CD4-positive, alpha-beta T cell (primary cell): ENCODE results near the gene PIK3C2G. TPM values are rescaled to one million over a fixed set of nuclear protein-coding genes. Genes with fewer than 3 reads are reported as not detected.

Experiments used
- ATAC-seq: fragments of 200-7000 bp; cut with Tn5 transposase; one replicate; pipeline ENCODE4 v1.10.0; 2022; ENCODE audit warnings: mild to moderate bottlenecking; ENCODE audit not compliant: poor library complexity
- CTCF ChIA-PET: fragments of 350-600 bp; sonication (Branson Sonifier 250); formaldehyde crosslinking; loops from one replicate; lab custom pipeline; 2021; ENCODE audit warnings: antibody characterized with exemption, inconsistent platforms; lab: Charles Lee
- POLR2A ChIA-PET: fragments of 350-600 bp; sonication (Branson Sonifier 250); formaldehyde crosslinking; loops from one replicate; lab custom pipeline; 2021; ENCODE audit warnings: antibody characterized with exemption, inconsistent platforms; lab: Charles Lee
- DNase-seq, 14 experiments: peaks; one replicate each; pipeline ENCODE4 v3.0.0-alpha.2; 2013 to 2020; ENCODE audit warnings: mixed read lengths in 2 of 14
- H3K27ac ChIP-seq, 2 donors: one replicate each; pipeline versions ENCODE4 v1.5.1 to v1.7.0; 2013; ENCODE audit warnings: low read length in 2 of 2, low read depth in 1 of 2, mild to moderate bottlenecking in 1 of 2
- H3K27me3 ChIP-seq, 2 experiments: 1 replicate in 1 of 2; 2 replicates in 1 of 2; pipeline versions ENCODE4 v1.6.1 to v1.7.0; 2013; ENCODE audit warnings: low read length in 2 of 2, control low read depth in 1 of 2, mild to moderate bottlenecking in 1 of 2, moderate library complexity in 1 of 2; ENCODE audit not compliant: insufficient read depth in 2 of 2, control insufficient read depth in 1 of 2
- H3K36me3 ChIP-seq: one replicate; pipeline ENCODE4 v1.6.1; 2013; ENCODE audit warnings: low read length, control low read depth; ENCODE audit not compliant: insufficient read depth
- H3K4me1 ChIP-seq: one replicate; pipeline ENCODE4 v1.6.1; 2013; ENCODE audit warnings: low read length, control low read depth; ENCODE audit not compliant: insufficient read depth
- H3K4me3 ChIP-seq: one replicate; pipeline ENCODE4 v1.5.1; 2013; ENCODE audit warnings: mild to moderate bottlenecking, low read length, moderate library complexity
- H3K9me3 ChIP-seq, 2 experiments: 1 replicate in 1 of 2; 2 replicates in 1 of 2; pipeline versions ENCODE4 v1.6.1 to v1.7.0; 2013; ENCODE audit warnings: low read length in 2 of 2, mild to moderate bottlenecking in 2 of 2, control low read depth in 1 of 2, moderate library complexity in 1 of 2; ENCODE audit not compliant: control insufficient read depth in 1 of 2, insufficient read depth in 1 of 2
- H3K27ac Mint-ChIP-seq: one replicate; pipeline ENCODE4 v1.8.0; 2020; ENCODE audit warnings: mixed read lengths
- H3K27me3 Mint-ChIP-seq: one replicate; pipeline ENCODE4 v1.8.0; 2021; ENCODE audit warnings: mixed read lengths
- H3K36me3 Mint-ChIP-seq: one replicate; pipeline ENCODE4 v1.8.0; 2021; ENCODE audit warnings: low read depth, mixed read lengths
- H3K4me1 Mint-ChIP-seq: one replicate; pipeline ENCODE4 v1.8.0; 2021; ENCODE audit warnings: low read depth, mixed read lengths
- H3K4me3 Mint-ChIP-seq: one replicate; pipeline ENCODE4 v1.8.0; 2020; ENCODE audit warnings: mild to moderate bottlenecking, mixed read lengths
- H3K9me3 Mint-ChIP-seq: one replicate; pipeline ENCODE4 v1.8.0; 2020; ENCODE audit warnings: mixed read lengths
- CTCF ChIP-seq: fragments of 200-600 bp; IDR thresholded peaks from one replicate; pipeline ENCODE4 v1.8.0; 2022; ENCODE audit warnings: antibody characterized with exemption, mild to moderate bottlenecking
- intact Hi-C, 2 experiments: fragments of 100-400 bp; cut with DNase I in 1 of 2; cut with micrococcal nuclease in 1 of 2; formaldehyde crosslinking; loops; one replicate each; pipeline versions ENCODE4 v1.15.1 to v1.9.0; 2023 to 2025; cut with DNase I, micrococcal nuclease
- total RNA-seq, 174 experiments: library from RNA in 2 of 174; stranded (reverse) in 2 of 174; gene quantifications; one replicate each; pipeline ENCODE4 v1.2.3 and lab custom pipeline; 2021 to 2026

PIK3C2G gene
- total RNA-seq, 2 experiments from 2014 or later = not detected

GRCh38 chr12:18454330-18454729, 193.0 kb downstream of the PIK3C2G start:
- DNase-seq = no peak
- Mint-ChIP-seq H3K9me3 (peaks cover 7% of the 10 kb centered on the region), H3K27ac (no peak overlapping the region), H3K36me3 (no peaks in the 10 kb centered on the region), H3K4me3 (no peak overlapping the region), H3K27me3 (no peaks in the 10 kb centered on the region), H3K4me1 (no peaks in the 10 kb centered on the region)
- ATAC-seq = no peak
- POLR2A ChIA-PET = no interaction called here
- intact Hi-C loops = no loop called here
- Histone ChIP-seq H3K4me1 (no peaks in the 10 kb centered on the region), H3K36me3 (no peaks in the 10 kb centered on the region), H3K4me3 (no peak overlapping the region), H3K27me3 (no peaks in the 10 kb centered on the region), H3K27ac (no peak overlapping the region), H3K9me3 (no peaks in the 10 kb centered on the region)
- TF ChIP-seq CTCF = no peak
- CTCF ChIA-PET = no interaction called here

- peaks cover 0 to 2% of the 10 kb centered on the region in 2 experiments for H3K9me3 ChIP-seq
- Mint-ChIP-seq H3K4me1 (no peaks in the 10 kb centered on the region), H3K27me3 (no peaks in the 10 kb centered on the region), H3K27ac (no peak overlapping the region), H3K4me3 (no peak overlapping the region), H3K36me3 (no peaks in the 10 kb centered on the region), H3K9me3 (peaks cover 7% of the 10 kb centered on the region)
- CTCF ChIA-PET = no interaction called here
- H3K27me3 ChIP-seq = no peaks in the 10 kb centered on the region
- H3K36me3 ChIP-seq = no peaks in the 10 kb centered on the region
- H3K4me1 ChIP-seq = no peaks in the 10 kb centered on the region
- H3K27ac ChIP-seq = no peak overlapping the region
- ATAC-seq (no peak), DNase-seq (no peak)
- H3K4me3 ChIP-seq = no peak overlapping the region
- POLR2A ChIA-PET = no interaction called here
- intact Hi-C loops = no loop called here
- no peak for TF ChIP-seq CTCF
Measured at GRCh38 chr12:18456344-18456743, 195.0 kb downstream of the PIK3C2G start.

- intact Hi-C loops = no loop called here
- no peak overlapping the region for H3K27ac Mint-ChIP-seq
- peaks cover 7% of the 10 kb centered on the region for H3K9me3 Mint-ChIP-seq
Measured at GRCh38 chr12:18457362-18457761, 196.0 kb downstream of the PIK3C2G start.

More at GRCh38 chr12:18457362-18457761, 196.0 kb downstream of the PIK3C2G start:
- Histone ChIP-seq H3K4me3 (no peak overlapping the region), H3K36me3 (no peaks in the 10 kb centered on the region), H3K9me3 (peaks cover 0 to 2% of the 10 kb centered on the region in 2 experiments), H3K27me3 (no peaks in the 10 kb centered on the region), H3K4me1 (no peaks in the 10 kb centered on the region), H3K27ac (no peak overlapping the region)
- Mint-ChIP-seq H3K27me3 (no peaks in the 10 kb centered on the region), H3K36me3 (no peaks in the 10 kb centered on the region), H3K4me1 (no peaks in the 10 kb centered on the region), H3K4me3 (no peak overlapping the region)
- no peak for ATAC-seq
- POLR2A ChIA-PET = no interaction called here
- CTCF ChIA-PET = no interaction called here
- no peak for DNase-seq
- TF ChIP-seq CTCF = no peak
